Panc1 (cell line): Measurements from ENCODE around the gene RHEB. TPM values are rescaled to one million over a fixed set of nuclear protein-coding genes. Genes with fewer than 3 reads are reported as not detected.

Experiments
- ATAC-seq: fragments of 200-7000 bp; cut with Tn5 transposase; 2 replicates; pipeline ENCODE4 v1.9.1; 2020; ENCODE audit warnings: mild to moderate bottlenecking, moderate library complexity
- BruUV-seq: library from RNA; stranded (reverse); fragments of 400-500 nt; replicated peaks from 2 replicates; lab custom pipeline; 2021; lab: Mats Ljungman, UMichigan
- CTCF ChIA-PET: fragments of 300-600 bp; sonication (Branson Sonifier 250); formaldehyde crosslinking; loops from one replicate; lab custom pipeline; 2022; ENCODE audit warnings: antibody characterized with exemption; lab: Charles Lee
- POLR2A ChIA-PET: fragments of 300-600 bp; sonication (Branson Sonifier 250); formaldehyde crosslinking; loops from one replicate; lab custom pipeline; 2022; ENCODE audit warnings: antibody characterized with exemption; lab: Charles Lee
- DNase-seq: peaks from one replicate; pipeline ENCODE4 v3.0.0-alpha.2; 2010; ENCODE audit warnings: low read depth, low spot score
- H3K27ac ChIP-seq: 2 replicates; pipeline ENCODE4 v1.5.1; 2011; ENCODE audit warnings: mild to moderate bottlenecking, low read length, inconsistent platforms
- H3K27me3 ChIP-seq: fragments of 200-500 bp; sonication (Bioruptor generic); 2 replicates; pipeline ENCODE4 v1.6.0; 2014; ENCODE audit warnings: low read length, inconsistent platforms; ENCODE audit not compliant: control insufficient read depth, insufficient read depth
- H3K36me3 ChIP-seq: fragments of 200-500 bp; sonication (Bioruptor generic); 2 replicates; pipeline ENCODE4 v1.5.1; 2014; ENCODE audit warnings: inconsistent platforms, mild to moderate bottlenecking, low read length, moderate library complexity; ENCODE audit not compliant: control insufficient read depth, insufficient read depth
- H3K4me1 ChIP-seq: 2 replicates; pipeline ENCODE4 v1.5.1; 2011; ENCODE audit warnings: inconsistent platforms, mild to moderate bottlenecking, low read length, moderate library complexity; ENCODE audit not compliant: control insufficient read depth, insufficient read depth
- H3K4me3 ChIP-seq, 2 experiments: 2 replicates each; pipeline ENCODE4 v1.5.1; 2011 to 2012; ENCODE audit warnings: low read depth in 2 of 2, low read length in 2 of 2, mild to moderate bottlenecking in 2 of 2, inconsistent platforms in 1 of 2, moderate library complexity in 1 of 2
- H3K9me3 ChIP-seq: fragments of 200-500 bp; sonication (Bioruptor generic); 2 replicates; pipeline ENCODE4 v1.5.1; 2014; ENCODE audit warnings: low read depth, mild to moderate bottlenecking, inconsistent platforms, low read length, moderate library complexity; ENCODE audit not compliant: control insufficient read depth, insufficient read depth
- CTCF ChIP-seq: fragments of 450-650 bp; IDR thresholded peaks from 2 replicates; pipeline ENCODE4 v1.5.1; 2017; ENCODE audit warnings: mild to moderate bottlenecking
- POLR2AphosphoS5 ChIP-seq: IDR thresholded peaks from 2 replicates; pipeline ENCODE4 v1.6.1; 2012; ENCODE audit warnings: mild to moderate bottlenecking, low read depth, low read length, moderate library complexity
- SIN3A ChIP-seq: IDR thresholded peaks from 2 replicates; pipeline ENCODE4 v1.6.1; 2012; ENCODE audit warnings: low read depth, mild to moderate bottlenecking, low read length, moderate library complexity, borderline replicate concordance; ENCODE audit not compliant: insufficient read depth
- TCF7L2 ChIP-seq: IDR thresholded peaks from 2 replicates; pipeline ENCODE4 v1.6.1; 2011; ENCODE audit warnings: mild to moderate bottlenecking, low read depth, low read length, inconsistent platforms
- in situ Hi-C: cut with HindIII; loops from 2 replicates; pipeline ENCODE4 v1.10.0; 2016; ENCODE audit warnings: low sequenced_read_pairs, low pct_unique_long_range_greater_than_20kb
- intact Hi-C: fragments of 100-400 bp; cut with micrococcal nuclease; formaldehyde crosslinking; loops from one replicate; pipeline ENCODE4 v1.10.0; 2022; ENCODE audit not compliant: unreplicated experiment
- total RNA-seq: library from RNA; stranded (reverse); gene quantifications from one replicate; pipeline ENCODE4 v1.2.1, GENCODE V29; 2021; ENCODE audit not compliant: unreplicated experiment
- TF ChIP-seq, protein P1 (sequence below), 2 experiments: IDR thresholded peaks; 2 replicates each; pipeline ENCODE4 v1.6.1; 2011 to 2012; ENCODE audit warnings: low read depth in 2 of 2, control low read depth in 1 of 2, low read length in 1 of 2, mild to moderate bottlenecking in 1 of 2, moderate library complexity in 1 of 2; ENCODE audit not compliant: insufficient read depth in 1 of 2

The RHEB gene
- total RNA-seq, 1 experiment from 2014 or later, result 259 TPM

DNA sequence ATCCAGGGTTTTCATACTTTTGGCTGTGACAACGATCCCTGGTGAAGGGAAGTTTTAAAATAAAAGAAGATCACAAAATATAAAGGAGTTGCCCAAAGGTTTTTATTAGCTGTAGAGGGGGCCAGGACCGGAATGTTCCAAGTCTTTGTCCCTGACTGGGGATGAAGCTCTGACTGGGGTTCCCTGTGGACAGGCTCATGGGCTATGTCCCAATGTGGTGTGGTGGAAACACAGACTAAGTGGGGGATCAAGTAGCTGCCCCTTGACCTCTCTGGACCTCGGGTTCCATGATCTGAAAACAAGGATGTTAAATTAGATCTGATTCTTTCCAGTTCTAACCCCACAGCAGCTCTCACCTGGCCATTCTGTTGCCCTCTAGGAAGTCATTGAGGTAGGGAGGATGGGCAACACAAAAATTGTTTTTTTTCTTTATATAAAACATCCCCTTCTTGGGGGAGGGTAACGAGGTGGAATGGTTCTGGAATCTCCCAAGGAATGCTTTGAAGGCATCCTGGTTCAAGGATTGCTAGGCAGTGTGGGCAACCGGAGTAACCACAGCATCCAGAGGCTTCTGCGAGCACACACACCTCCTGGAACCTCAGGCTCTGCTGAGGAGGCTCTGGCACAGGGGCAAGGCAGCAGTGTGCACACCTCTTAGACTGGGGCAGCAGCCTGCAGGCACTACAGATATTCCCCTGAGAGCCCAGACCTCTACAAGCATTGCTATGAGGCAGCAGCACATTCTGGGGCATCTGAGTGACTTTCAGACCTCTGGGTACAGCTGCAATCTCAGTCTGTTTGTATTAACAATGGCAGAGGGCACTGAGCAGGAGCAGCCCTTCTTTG is 58.4 kb downstream of the RHEB start:
- POLR2A ChIA-PET, result no interaction called here
- CTCF ChIA-PET, result interaction anchor here (0.5 kb wide), 1 partner anchor 146 kb away, joined by 5 read pairs; no protein-coding TSS in a partner anchor
- H3K4me3 ChIP-seq, result no peak overlapping the region
- no TSS peak for BruUV-seq
- peak overlapping the region; percentile 98 for H3K27ac ChIP-seq
- H3K36me3 ChIP-seq, result peaks cover 7% of the 10 kb centered on the region
- H3K9me3 ChIP-seq, result no peaks in the 10 kb centered on the region
- in situ Hi-C loops, result no loop called here
- intact Hi-C loops, result loop anchor here (5.0 kb wide), 1 partner anchor 56 kb away; the partner anchor contains the start of gene RHEB
- H3K4me1 ChIP-seq, result peaks cover 50% of the 10 kb centered on the region
- H3K27me3 ChIP-seq, result no peaks in the 10 kb centered on the region
- DNase-seq, result no peak
- TF ChIP-seq TCF7L2 (peak; percentile 62), POLR2AphosphoS5 (no peak), SIN3A (no peak), CTCF (no peak)
- TF ChIP-seq, protein P1, sequence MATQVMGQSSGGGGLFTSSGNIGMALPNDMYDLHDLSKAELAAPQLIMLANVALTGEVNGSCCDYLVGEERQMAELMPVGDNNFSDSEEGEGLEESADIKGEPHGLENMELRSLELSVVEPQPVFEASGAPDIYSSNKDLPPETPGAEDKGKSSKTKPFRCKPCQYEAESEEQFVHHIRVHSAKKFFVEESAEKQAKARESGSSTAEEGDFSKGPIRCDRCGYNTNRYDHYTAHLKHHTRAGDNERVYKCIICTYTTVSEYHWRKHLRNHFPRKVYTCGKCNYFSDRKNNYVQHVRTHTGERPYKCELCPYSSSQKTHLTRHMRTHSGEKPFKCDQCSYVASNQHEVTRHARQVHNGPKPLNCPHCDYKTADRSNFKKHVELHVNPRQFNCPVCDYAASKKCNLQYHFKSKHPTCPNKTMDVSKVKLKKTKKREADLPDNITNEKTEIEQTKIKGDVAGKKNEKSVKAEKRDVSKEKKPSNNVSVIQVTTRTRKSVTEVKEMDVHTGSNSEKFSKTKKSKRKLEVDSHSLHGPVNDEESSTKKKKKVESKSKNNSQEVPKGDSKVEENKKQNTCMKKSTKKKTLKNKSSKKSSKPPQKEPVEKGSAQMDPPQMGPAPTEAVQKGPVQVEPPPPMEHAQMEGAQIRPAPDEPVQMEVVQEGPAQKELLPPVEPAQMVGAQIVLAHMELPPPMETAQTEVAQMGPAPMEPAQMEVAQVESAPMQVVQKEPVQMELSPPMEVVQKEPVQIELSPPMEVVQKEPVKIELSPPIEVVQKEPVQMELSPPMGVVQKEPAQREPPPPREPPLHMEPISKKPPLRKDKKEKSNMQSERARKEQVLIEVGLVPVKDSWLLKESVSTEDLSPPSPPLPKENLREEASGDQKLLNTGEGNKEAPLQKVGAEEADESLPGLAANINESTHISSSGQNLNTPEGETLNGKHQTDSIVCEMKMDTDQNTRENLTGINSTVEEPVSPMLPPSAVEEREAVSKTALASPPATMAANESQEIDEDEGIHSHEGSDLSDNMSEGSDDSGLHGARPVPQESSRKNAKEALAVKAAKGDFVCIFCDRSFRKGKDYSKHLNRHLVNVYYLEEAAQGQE (IDR thresholded peaks at IDR 0.05; ENCODE audit: insufficient read depth in 1 of 2, low read depth in 2 of 2, low read length in 1 of 2), result no peak
- peak; percentile 17 for ATAC-seq

DNA sequence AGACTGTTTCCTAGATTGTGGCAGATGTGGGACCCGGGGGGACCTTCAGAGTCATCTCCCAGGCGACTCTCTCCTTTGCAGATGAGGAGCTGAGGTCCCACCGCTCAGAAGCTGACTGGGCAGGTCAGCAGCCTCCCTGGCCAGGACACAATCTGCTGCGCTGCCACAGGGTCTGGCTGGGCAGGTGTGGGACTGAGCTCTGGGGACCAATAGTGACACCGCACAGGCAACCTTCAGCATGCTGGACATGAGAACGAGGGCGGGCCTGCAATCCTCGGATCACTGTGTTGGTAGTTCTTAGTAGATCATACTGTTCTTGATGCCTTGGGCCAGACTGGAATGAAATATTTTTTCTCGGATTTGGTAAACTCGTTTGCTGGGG is 59.2 kb downstream of the RHEB start:
- H3K9me3 ChIP-seq, result no peaks in the 10 kb centered on the region
- H3K4me1 ChIP-seq, result peaks cover 50% of the 10 kb centered on the region
- in situ Hi-C loops (no loop called here), intact Hi-C loops (loop anchor here (5.0 kb wide), 1 partner anchor 57 kb away; the partner anchor contains the start of gene RHEB)
- peak overlapping the region; percentile 98 for H3K27ac ChIP-seq
- CTCF ChIA-PET, result no interaction called here
- POLR2A ChIA-PET, result no interaction called here
- H3K27me3 ChIP-seq, result no peaks in the 10 kb centered on the region
- ATAC-seq (peak; percentile 58), DNase-seq (no peak)
- peaks cover 4% of the 10 kb centered on the region for H3K36me3 ChIP-seq
- BruUV-seq, result TSS peak; percentile 94
- no peak for TF ChIP-seq POLR2AphosphoS5
- TF ChIP-seq, protein P1 (IDR thresholded peaks at IDR 0.05; ENCODE audit: insufficient read depth in 1 of 2, low read depth in 2 of 2, low read length in 1 of 2), result no peak
- TF ChIP-seq CTCF, result no peak
- TF ChIP-seq TCF7L2, result no peak
- H3K4me3 ChIP-seq, result peak overlapping the region in 1 of 2 experiments; percentile 45; a peak in 2 of 4 replicates
